H9 (cell line): ENCODE data around the gene ERMN. TPM values are rescaled to one million over a fixed set of nuclear protein-coding genes. Genes with fewer than 3 reads are reported as not detected.

Experiments
- DNase-seq: peaks from one replicate; pipeline ENCODE4 v3.0.0-alpha.2; 2017
- H2AFZ ChIP-seq: one replicate; pipeline ENCODE4 v1.6.1; 2013; ENCODE audit warnings: mild to moderate bottlenecking, low read length, control low read depth, moderate library complexity
- H2AK5ac ChIP-seq: 2 replicates; pipeline ENCODE4 v1.6.1; 2013; ENCODE audit warnings: low read length, control low read depth, mixed read lengths; ENCODE audit not compliant: insufficient read length
- H2BK120ac ChIP-seq: one replicate; pipeline ENCODE4 v1.6.1; 2013; ENCODE audit warnings: low read depth, mild to moderate bottlenecking, low read length, control low read depth, inconsistent platforms; ENCODE audit not compliant: poor library complexity, severe bottlenecking
- H2BK12ac ChIP-seq: 2 replicates; pipeline ENCODE4 v1.6.1; 2013; ENCODE audit warnings: low read length, control low read depth, mixed read lengths, low read depth; ENCODE audit not compliant: insufficient read length
- H2BK15ac ChIP-seq: 2 replicates; pipeline ENCODE4 v1.6.1; 2013; ENCODE audit warnings: low read depth, low read length, control low read depth
- H2BK20ac ChIP-seq: one replicate; pipeline ENCODE4 v1.6.1; 2013; ENCODE audit warnings: low read depth, mild to moderate bottlenecking, low read length, control low read depth, inconsistent platforms; ENCODE audit not compliant: poor library complexity, severe bottlenecking
- H2BK5ac ChIP-seq: 2 replicates; pipeline ENCODE4 v1.6.1; 2013; ENCODE audit warnings: low read length, control low read depth, mixed read lengths; ENCODE audit not compliant: insufficient read length
- H3K14ac ChIP-seq: 2 replicates; pipeline ENCODE4 v1.6.1; 2013; ENCODE audit warnings: low read length, control low read depth; ENCODE audit not compliant: insufficient read depth
- H3K18ac ChIP-seq: 2 replicates; pipeline ENCODE4 v1.6.1; 2013; ENCODE audit warnings: low read depth, mild to moderate bottlenecking, mixed read lengths, low read length, control low read depth; ENCODE audit not compliant: insufficient read length
- H3K23ac ChIP-seq: 2 replicates; pipeline ENCODE4 v1.6.1; 2013; ENCODE audit warnings: low read length, control low read depth, mixed read lengths, low read depth; ENCODE audit not compliant: insufficient read length
- H3K23me2 ChIP-seq: 2 replicates; pipeline ENCODE4 v1.6.1; 2013; ENCODE audit warnings: low read depth, mild to moderate bottlenecking, mixed read lengths, low read length, control low read depth; ENCODE audit not compliant: insufficient read length, poor library complexity, severe bottlenecking
- H3K27ac ChIP-seq: 2 replicates; pipeline ENCODE4 v1.5.1; 2013; ENCODE audit warnings: low read length, control low read depth, mixed read lengths, low read depth; ENCODE audit not compliant: insufficient read length
- H3K27me3 ChIP-seq: 2 replicates; pipeline ENCODE4 v1.6.1; 2013; ENCODE audit warnings: low read length, control low read depth, inconsistent platforms; ENCODE audit not compliant: insufficient read depth
- H3K4ac ChIP-seq: 2 replicates; pipeline ENCODE4 v1.6.1; 2013; ENCODE audit warnings: low read depth, mild to moderate bottlenecking, control low read depth, inconsistent platforms, low read length, moderate library complexity
- H3K4me1 ChIP-seq: 2 replicates; pipeline ENCODE4 v1.6.1; 2013; ENCODE audit warnings: low read length, control low read depth, inconsistent platforms; ENCODE audit not compliant: insufficient read depth
- H3K4me2 ChIP-seq: 2 replicates; pipeline ENCODE4 v1.6.1; 2013; ENCODE audit warnings: low read length, control low read depth, mixed read lengths; ENCODE audit not compliant: insufficient read length, insufficient read depth
- H3K56ac ChIP-seq: 2 replicates; pipeline ENCODE4 v1.6.1; 2013; ENCODE audit warnings: low read depth, mild to moderate bottlenecking, mixed read lengths, low read length, control low read depth; ENCODE audit not compliant: insufficient read length
- H3K79me1 ChIP-seq: 2 replicates; pipeline ENCODE4 v1.6.1; 2013; ENCODE audit warnings: low read depth, mild to moderate bottlenecking, moderate library complexity, low read length, control low read depth, inconsistent platforms; ENCODE audit not compliant: insufficient read depth, poor library complexity, severe bottlenecking
- H3K79me2 ChIP-seq: 2 replicates; pipeline ENCODE4 v1.6.1; 2013; ENCODE audit warnings: low read length, control low read depth, inconsistent platforms; ENCODE audit not compliant: insufficient read depth
- H3K9ac ChIP-seq: 2 replicates; pipeline ENCODE4 v1.6.1; 2013; ENCODE audit warnings: low read length, control low read depth, mixed read lengths; ENCODE audit not compliant: insufficient read length; ENCODE audit errors: extremely low read depth
- H3K9me3 ChIP-seq: one replicate; pipeline ENCODE4 v1.6.1; 2013; ENCODE audit warnings: low read depth, low read length, inconsistent platforms; ENCODE audit not compliant: control insufficient read depth
- H3T11ph ChIP-seq: one replicate; pipeline ENCODE4 v1.6.1; 2013; ENCODE audit warnings: mild to moderate bottlenecking, low read length, control low read depth, inconsistent platforms
- H4K20me1 ChIP-seq: one replicate; pipeline ENCODE4 v1.6.1; 2013; ENCODE audit not compliant: control insufficient read depth, insufficient read length, insufficient read depth
- H4K5ac ChIP-seq: 2 replicates; pipeline ENCODE4 v1.6.1; 2013; ENCODE audit warnings: low read depth, mild to moderate bottlenecking, mixed read lengths, low read length, control low read depth; ENCODE audit not compliant: insufficient read length
- H4K8ac ChIP-seq: replicated peaks from 2 replicates; pipeline ENCODE4 v1.6.1; 2013; ENCODE audit warnings: low read length, control low read depth, mixed read lengths, low read depth; ENCODE audit not compliant: insufficient read length
- H4K91ac ChIP-seq: 2 replicates; pipeline ENCODE4 v1.6.1; 2013; ENCODE audit warnings: low read depth, mild to moderate bottlenecking, moderate library complexity, mixed read lengths, low read length, control low read depth; ENCODE audit not compliant: insufficient read length
- H3K27ac Mint-ChIP-seq, 3 experiments: 2 replicates in 2 of 3; 3 replicates in 1 of 3; pipeline ENCODE4 v1.8.0; 2020 to 2021; ENCODE audit warnings: mixed read lengths in 3 of 3, mild to moderate bottlenecking in 1 of 3, moderate library complexity in 1 of 3
- H3K27me3 Mint-ChIP-seq: 2 replicates; pipeline ENCODE4 v1.8.0; 2021; ENCODE audit warnings: low read depth, mild to moderate bottlenecking, moderate library complexity, mixed read lengths
- H3K36me3 Mint-ChIP-seq, 3 experiments: 2 replicates in 2 of 3; 3 replicates in 1 of 3; pipeline ENCODE4 v1.8.0; 2020 to 2021; ENCODE audit warnings: low read depth in 3 of 3, mixed read lengths in 3 of 3; ENCODE audit not compliant: insufficient read depth in 1 of 3
- H3K4me1 Mint-ChIP-seq, 2 experiments: 2 replicates each; pipeline ENCODE4 v1.8.0; 2020; ENCODE audit warnings: mixed read lengths in 2 of 2
- H3K4me3 Mint-ChIP-seq, 2 experiments: 2 replicates in 1 of 2; 3 replicates in 1 of 2; pipeline ENCODE4 v1.8.0; 2020 to 2021; ENCODE audit warnings: mild to moderate bottlenecking in 2 of 2, mixed read lengths in 2 of 2, moderate library complexity in 1 of 2
- H3K9me3 Mint-ChIP-seq, 2 experiments: 2 replicates in 1 of 2; 3 replicates in 1 of 2; pipeline ENCODE4 v1.8.0; 2020; ENCODE audit warnings: mild to moderate bottlenecking in 2 of 2, mixed read lengths in 2 of 2, moderate library complexity in 1 of 2
- CTCF ChIP-seq: fragments of 200-600 bp; sonication (generic); conservative IDR thresholded peaks from 3 replicates; pipeline ENCODE4 v1.8.0; 2021; ENCODE audit warnings: antibody characterized with exemption, mild to moderate bottlenecking
- WGBS: extraction: QIAGEN DNeasy Blood & Tissue Kit; methylation state at CpG from one replicate; pipeline ENCODE4 v1.1.7; 2013; ENCODE audit warnings: missing lambda C conversion rate, low lambda C conversion rate, mixed read lengths; ENCODE audit not compliant: insufficient read length; ENCODE audit errors: extremely low coverage; 5-methylcytosine and 5-hydroxymethylcytosine counted together
- total RNA-seq: library from RNA; stranded (reverse); gene quantifications from 2 replicates; pipeline ENCODE4 v1.2.1, GENCODE V29; 2021

Gene ERMN
- total RNA-seq, 1 experiment from 2014 or later = 0.48 TPM

GRCh38 chr2:157291018-157291417 is 34.6 kb downstream of the ERMN start:
- no CpG with 5 or more reads among the region's 1 CpG for WGBS
- H3K27ac Mint-ChIP-seq = no peak overlapping the region
- Histone ChIP-seq H2BK120ac (no peak overlapping the region), H3K9me3 (no peaks in the 10 kb centered on the region), H3K9ac (no peak overlapping the region), H2BK12ac (no peak overlapping the region), H2AFZ (no peak overlapping the region), H3K23ac (no peak overlapping the region), H2AK5ac (no peak overlapping the region), H3K23me2 (no peaks in the 10 kb centered on the region), H3T11ph (no peak overlapping the region), H2BK15ac (no peak overlapping the region), H2BK5ac (no peak overlapping the region), H4K20me1 (no peaks in the 10 kb centered on the region), H2BK20ac (no peak overlapping the region), H3K56ac (no peak overlapping the region), H3K79me1 (no peaks in the 10 kb centered on the region), H3K14ac (no peak overlapping the region), H3K4me2 (no peak overlapping the region), H4K5ac (no peak overlapping the region), H3K79me2 (no peaks in the 10 kb centered on the region), H3K4ac (no peak overlapping the region), H3K4me1 (no peaks in the 10 kb centered on the region), H3K18ac (no peak overlapping the region), H4K8ac (no peak overlapping the region), H4K91ac (no peak overlapping the region), H3K27ac (no peak overlapping the region), H3K27me3 (no peaks in the 10 kb centered on the region)
- no peak for DNase-seq
- no peaks in the 10 kb centered on the region for H3K4me1 Mint-ChIP-seq
- no peaks in the 10 kb centered on the region for H3K27me3 Mint-ChIP-seq
- H3K36me3 Mint-ChIP-seq = no peaks in the 10 kb centered on the region
- no peak overlapping the region for H3K4me3 Mint-ChIP-seq
- H3K9me3 Mint-ChIP-seq = no peaks in the 10 kb centered on the region
- TF ChIP-seq CTCF = no peak
